Right renal cortex interstitium (tissue), 3 donors: ENCODE data around the gene GRIK2. TPM values are rescaled to one million over a fixed set of nuclear protein-coding genes. Genes with fewer than 3 reads are reported as not detected.

Experiments
- DNase-seq, 3 donors: peaks; one replicate each; pipeline ENCODE4 v3.0.0-alpha.2; 2013; ENCODE audit warnings: low read depth in 3 of 3, low spot score in 2 of 3
- polyA plus RNA-seq, 3 donors: library from polyadenylated mRNA; unstranded; fragments of 120-200 nt; gene quantifications; one replicate each; pipeline ENCODE4 v1.2.1, GENCODE V29; 2013; ENCODE audit not compliant: insufficient read length in 3 of 3

GRIK2 gene
- polyA plus RNA-seq, 3 donors = 12.6 to 17.3 (median 13.7) TPM

DNA sequence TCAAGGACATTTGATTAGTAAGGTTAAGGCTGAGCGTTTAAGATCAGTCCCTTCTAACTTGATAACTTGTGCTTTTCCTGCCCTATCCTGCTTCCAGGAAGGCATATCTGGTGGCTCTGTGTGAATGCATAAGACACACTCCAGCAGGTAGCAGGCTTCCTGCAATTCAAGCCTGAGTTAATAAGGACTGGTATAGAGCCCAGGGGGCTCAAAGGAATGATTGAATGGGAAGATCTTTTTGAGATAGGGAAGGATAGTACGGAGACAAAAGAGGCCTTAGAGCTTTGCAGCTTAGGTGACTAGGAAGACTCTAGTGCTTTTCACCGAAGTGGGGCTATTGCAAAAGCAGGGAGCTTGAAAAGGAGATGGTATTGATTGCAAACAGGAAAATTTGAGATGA lies 307.1 kb downstream of the GRIK2 start:
- DNase-seq = no peak

DNA sequence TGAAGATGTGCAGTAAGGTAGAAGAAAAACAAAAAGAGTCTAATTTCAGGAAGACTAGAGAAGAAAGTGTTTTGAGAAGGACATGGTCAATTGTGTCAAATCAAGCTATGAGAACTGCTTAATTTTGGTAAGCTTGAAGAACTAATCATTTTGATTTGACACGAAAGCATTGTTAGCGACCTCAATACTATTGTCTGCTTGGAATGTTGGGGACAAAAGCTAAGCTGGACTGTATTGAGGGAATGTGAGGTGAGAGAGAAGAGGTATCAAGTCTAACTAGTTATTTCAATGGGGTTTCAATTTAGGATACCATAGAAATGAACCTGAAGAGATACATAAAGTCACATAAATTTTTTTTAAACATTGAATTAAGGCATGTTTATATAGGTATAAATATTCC lies 309.8 kb downstream of the GRIK2 start:
- DNase-seq = no peak

DNA sequence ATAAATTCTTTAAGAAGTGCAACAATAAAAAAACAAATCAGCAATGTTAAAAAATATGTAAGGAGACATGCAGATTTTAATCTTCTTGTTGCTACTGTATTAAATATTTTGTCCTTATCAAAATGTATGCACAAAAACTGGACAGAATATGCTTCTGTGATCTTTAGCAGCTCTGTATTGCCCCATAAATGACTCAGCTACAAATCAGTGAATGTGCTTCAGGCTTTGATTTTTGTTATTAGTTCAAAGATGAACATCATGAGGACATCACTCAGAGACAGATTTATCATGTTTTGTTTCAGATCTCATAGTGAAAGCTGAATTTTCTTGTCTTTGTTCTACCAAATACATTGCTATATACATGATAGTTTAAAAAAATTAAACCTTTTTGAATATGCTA lies 312.4 kb downstream of the GRIK2 start:
- no peak for DNase-seq

DNA sequence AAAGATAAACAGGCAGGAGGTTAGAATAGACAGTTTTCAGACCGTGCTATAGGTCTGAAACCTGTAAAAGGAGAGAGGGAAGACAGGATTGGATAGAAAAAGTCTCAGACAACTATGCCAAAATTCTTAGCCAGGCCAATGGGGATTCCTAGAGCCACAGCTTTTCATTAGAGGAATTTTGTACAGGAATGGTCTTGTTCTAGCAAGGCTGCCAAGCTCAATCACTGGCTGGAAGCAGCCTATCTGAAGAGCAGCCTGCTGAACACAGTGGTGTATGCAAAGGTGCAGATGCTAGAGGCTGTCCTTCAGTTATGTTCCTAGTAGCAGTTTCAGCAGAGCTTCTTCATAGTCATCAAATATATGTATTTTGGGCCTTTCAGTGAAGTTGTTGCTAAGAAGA lies 313.1 kb downstream of the GRIK2 start:
- DNase-seq = no peak

DNA sequence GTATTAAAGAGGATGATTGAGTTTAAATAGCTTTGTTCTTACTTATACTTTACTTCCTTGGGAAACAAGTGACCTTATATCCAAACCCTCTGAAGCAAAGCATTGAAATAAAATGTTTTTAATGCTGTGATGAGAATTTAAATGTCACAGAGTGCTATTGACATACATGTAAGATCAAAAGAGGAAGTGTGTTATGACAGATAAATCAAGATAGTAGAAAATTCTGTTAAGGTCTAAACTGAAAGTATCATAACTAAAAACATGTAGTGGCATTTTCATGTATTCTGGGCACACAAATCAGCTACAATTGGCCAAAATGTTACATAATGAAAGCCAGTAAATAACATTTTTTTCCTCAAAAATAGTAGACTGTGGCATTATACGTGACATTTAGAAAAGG lies 318.0 kb downstream of the GRIK2 start:
- DNase-seq = no peak

DNA sequence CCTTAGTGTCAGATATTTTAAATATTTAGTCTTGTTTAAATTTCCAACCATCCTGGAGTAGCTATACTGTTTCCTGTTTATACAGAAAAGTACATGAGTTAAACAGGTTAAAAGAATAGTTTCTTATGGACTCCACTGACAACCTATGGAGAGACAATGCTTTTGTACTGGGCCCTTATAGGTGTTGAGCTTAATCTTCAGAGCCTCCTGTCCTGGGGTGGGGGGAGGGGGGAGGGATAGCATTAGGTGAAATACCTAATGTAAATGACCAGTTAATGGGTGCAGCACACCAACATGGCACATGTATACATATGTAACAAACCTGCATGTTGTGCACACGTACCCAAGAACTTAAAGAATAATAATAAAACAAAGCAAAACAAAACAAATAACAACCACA lies 322.9 kb downstream of the GRIK2 start:
- no peak for DNase-seq

DNA sequence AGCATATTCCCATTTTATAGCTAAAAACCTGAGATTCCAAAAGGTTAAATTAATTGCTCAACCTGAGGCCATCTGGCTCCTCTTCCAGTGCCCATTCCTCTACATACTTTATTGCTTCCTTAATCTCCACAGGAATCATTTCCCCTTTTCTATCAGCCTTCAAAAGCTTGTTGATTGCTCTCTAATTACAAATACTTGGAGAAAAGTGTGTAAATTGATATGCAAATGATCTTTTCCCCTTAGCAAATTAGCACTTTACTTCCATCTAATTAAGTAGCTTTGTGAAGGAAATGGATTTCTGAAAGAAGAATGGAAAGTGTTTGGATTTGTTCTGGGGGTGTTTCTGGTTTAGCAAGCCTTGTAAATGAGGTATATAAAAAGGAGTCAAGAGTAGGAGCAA lies 323.3 kb downstream of the GRIK2 start:
- no peak for DNase-seq

DNA sequence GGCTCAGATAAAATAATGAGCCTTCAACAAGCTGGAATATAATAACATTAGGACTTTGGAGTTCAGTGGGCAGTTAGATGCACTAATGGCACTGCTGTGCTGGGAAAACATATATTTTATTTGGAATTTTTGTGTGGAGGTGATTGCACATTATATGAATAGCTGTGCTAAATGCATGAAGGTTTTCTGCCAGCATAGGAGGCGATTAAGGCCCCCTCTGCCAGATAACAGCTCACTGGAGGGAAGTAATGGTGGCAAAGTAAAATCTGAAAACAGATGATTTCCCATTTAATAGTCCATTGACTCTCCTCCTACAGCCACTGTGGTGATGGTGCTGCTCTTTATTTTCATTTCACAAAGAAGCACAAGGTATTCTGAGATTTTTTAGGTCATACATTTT lies 326.0 kb downstream of the GRIK2 start:
- DNase-seq = no peak

DNA sequence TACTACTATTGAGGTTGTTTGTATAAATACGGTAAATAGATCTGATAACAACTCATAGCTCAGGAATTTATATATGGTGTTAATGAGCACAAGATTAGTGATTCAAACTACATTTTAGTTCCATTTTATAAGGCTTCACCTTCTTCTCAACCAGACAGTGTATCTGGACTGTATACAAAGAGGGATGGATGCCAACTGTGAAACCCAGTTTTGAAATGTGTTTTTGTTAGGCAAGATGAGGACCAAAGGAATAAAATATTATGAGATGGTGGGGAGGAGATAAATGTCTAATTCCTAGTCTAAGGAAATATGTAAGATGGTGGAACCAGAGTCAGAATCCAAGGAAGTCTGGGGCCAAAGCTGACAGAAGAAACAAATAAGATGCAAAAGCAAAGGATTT lies 329.0 kb downstream of the GRIK2 start:
- no peak for DNase-seq

DNA sequence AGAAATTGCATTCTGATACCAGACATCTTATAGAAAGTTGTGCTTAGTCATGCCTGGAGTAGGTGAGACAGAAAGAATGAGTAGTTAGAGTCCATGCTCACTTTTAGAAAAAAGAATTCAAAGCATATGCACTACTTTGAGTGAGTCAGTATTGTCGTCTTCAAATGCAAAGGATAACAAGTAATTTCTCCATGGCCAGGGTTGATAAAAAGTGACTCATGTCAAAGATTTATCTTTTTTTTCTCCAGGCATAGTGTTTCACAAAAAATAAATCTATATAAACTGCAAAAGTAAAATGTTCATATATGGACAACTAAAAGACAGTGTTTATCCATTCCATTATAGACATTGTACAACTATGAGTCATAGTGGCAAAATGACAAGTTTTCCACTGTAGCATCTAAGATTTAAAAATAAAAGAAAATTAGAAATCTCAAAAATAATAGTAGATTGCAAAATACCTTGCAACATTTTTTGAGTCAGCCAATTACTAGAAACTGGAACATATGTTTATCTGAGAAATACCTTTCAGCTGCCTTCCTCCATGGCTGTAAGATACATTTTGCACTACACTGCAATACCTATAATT lies 329.6 kb downstream of the GRIK2 start:
- no peak for DNase-seq

DNA sequence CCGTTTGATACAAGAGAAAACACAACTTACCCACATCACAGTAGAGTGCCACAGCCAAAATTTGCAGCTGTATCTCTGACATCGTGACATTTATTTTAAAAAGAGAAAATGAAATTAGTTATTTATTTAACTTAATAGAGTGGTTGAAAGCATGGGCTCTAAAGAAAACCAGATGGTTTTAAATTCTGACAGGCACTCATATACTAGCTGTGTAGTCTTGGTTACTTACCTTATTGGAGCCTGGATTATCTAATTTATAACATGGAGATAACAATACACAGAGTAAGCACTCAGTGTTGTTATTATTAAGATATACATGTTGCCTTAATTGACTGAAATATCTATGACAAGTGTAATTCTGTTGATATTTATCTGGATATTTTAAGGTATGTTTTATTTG lies 334.9 kb downstream of the GRIK2 start:
- no peak for DNase-seq

DNA sequence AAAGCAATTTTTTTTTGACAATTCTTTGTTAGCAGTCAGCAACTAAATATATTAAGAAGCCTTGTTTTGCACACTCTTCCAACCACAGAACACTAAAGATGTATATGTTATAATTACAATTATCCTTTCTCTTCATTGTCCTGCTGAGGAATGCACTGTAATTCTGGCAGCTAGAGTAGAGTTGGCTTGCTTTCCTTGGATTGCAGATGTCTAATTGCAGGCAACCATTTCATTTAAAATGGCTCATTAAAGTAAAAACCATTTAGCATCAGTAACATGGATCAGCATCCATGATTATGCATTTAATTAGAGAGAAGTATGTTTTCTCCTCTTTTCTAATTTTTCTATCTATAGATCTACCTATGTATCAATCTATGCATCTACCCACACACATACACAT lies 335.4 kb downstream of the GRIK2 start:
- DNase-seq = no peak

DNA sequence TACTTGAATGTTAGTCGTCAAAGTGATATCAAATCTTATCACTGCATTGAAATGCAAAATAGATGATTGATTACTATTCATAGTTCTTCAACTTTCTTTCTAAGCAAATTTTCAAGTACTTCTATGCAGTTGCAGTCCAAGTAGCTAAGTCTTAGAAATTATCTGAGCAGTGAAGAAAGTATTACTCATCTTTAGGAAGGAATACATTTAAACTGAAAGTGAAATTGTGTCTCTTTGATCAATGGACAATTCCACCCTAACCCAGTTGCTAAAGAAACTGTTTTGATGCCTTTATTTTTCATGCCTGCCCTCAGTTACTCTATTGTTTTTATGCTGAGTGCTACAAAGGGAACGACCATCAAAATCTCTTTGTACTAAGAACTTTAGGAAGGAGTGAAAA lies 337.4 kb downstream of the GRIK2 start:
- DNase-seq = no peak

DNA sequence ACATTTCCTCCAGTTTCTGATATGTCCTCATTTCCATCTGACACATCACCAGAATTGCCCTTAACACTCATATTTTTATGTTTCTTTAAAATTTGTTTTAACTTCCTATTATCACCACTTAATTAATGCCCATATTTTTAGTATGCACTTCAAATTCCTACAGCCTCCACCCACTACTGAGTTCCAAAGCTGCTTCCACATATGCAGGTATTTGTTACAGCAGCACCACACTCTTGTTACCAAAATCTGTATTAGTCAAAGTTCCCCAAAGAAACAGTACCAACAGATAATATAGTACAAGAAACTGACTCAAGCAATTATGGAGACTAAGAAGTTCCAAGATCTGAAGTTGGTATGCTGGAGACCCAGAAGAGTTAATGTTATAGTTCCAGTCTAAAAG lies 340.4 kb downstream of the GRIK2 start:
- DNase-seq = no peak

DNA sequence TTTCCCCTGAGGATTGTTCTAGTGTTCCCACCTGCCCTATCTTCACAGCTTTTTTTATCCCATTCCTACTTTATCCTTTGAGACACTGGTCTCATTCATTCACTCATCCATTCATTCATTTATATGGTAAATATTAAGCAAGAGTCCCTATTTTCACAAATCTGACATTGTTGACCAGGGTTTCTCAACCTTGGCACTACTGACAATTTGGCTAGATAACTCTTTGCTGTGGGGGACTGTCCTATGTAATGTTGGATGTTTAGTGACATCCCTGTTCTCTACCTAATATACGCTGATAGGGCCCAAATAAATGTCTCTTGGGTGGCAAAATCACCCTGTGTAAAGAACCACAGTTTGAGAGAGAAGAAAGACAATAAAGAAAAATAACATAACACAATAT lies 345.0 kb downstream of the GRIK2 start:
- no peak for DNase-seq

DNA sequence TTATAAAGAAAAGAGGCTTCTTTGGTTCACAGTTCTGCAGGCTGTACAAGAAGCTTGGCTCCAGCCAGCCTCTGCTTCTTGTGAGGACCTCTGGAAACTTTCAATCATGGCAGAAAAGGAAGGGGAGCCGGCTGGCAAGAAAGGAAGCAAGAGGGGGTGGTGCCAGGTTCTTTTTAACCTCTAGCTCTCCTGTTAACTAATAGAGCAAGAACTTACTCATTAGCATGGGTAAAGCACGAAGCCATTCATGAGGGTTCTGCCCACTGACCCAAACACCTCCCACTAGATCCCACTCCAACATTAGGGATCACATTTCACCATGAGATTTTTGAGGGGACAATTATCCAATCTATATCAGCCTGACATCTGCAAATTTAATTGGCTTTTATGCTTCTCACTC lies 347.1 kb downstream of the GRIK2 start:
- no peak for DNase-seq

DNA sequence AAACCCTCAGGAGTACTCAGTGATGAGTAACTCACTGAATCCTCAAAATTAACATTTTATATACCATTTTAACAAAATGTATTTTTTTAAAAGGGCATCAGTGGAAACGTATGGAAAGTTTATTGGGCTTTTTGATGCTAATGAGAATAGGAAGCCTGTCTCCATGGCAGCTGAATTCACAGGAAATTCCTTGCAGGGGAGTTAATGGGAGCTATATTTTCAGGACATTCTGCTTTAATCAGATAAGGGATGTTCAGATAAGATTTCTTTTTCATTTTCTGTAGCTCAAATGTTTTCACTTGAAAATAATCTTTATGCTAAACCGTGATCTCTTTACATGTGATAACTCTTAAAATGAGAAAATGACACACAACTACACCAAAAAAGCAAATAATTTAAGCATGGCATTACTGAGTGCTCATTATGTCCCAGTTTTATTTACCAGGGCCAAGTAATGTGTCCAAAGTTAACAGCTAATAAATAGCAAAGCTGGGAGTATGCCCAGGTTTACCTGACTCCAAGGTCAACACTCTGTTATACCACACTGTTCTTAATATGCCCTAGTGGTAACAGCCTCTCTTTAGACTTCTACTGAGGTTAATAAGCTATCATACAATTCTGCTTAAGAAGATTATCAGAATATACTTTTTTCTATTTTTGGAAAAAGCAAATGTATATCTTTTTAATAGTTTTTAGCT lies 348.1 kb downstream of the GRIK2 start:
- no peak for DNase-seq

DNA sequence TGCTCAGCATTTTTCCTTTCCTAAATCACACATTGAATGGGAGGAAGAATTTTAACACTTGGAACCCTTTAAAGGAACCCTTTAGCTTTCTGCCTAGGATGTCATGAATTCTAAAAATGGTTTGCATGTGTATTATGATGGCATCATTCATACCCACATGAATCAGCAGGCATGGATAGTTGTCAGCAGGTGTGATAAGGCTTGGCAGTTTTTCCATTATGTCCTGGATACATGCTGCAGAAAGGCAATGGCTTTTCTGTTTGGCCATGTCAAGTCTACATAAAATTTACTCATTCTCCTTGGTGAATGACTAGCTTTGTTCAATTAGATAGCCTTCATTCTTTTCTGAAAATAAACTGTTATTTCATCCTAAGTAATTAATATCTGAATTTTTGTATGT lies 353.7 kb downstream of the GRIK2 start:
- DNase-seq = no peak

DNA sequence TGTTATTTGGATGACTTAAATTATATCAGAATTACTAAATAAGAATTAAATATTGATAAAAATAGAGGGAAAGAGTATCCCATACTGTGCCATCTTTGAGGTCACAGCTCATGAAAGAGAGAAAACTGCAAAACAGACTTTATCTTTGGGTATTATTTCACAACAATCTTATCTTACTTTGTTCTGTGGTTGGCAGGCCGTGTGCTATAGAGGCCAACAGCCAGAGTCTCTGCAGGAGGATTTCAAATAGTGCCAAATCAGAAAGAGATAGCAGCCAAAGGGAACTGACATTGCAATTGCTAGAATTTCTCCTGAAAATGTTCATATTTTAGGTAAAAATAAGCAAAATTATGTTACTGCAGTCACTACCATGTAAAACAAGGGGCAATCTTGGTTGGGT lies 354.2 kb downstream of the GRIK2 start:
- DNase-seq = no peak

DNA sequence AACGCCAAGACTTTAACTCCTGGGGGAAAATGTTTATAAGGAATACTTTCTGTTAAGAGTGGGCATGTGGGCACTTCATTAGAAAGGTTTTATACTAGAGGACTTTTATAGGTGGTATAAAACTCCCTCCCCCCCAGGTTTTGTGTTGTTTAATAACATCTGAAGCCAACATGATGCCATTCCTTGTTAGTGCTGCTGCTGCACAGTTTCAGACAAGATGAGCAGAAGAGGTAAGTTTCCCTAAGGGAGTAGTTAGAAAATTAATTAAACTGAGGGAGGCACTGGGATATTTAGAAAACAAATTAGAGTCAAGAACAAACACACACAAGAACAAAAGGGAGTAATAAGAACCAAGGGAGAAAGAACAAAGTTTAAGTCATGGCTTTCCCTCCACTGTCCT lies 362.4 kb downstream of the GRIK2 start:
- DNase-seq = no peak

DNA sequence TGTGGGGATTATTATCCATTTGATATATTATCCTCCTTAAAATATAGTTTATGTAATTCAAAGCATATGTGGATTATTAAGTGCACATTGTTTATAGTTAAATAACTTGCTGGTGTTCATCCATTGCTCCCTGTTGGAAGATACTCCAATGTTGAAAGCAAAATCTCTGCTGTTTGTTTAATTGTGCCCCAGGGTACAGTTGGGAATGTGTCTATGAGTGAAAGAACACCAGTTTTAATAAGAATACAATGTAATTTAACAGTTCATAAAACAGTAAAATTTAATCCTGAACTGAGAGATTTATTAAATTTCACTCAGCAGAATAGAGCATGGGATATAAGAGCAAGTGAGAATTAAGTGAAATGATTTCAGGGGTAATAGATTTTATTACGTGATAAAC lies 364.9 kb downstream of the GRIK2 start:
- DNase-seq = no peak

DNA sequence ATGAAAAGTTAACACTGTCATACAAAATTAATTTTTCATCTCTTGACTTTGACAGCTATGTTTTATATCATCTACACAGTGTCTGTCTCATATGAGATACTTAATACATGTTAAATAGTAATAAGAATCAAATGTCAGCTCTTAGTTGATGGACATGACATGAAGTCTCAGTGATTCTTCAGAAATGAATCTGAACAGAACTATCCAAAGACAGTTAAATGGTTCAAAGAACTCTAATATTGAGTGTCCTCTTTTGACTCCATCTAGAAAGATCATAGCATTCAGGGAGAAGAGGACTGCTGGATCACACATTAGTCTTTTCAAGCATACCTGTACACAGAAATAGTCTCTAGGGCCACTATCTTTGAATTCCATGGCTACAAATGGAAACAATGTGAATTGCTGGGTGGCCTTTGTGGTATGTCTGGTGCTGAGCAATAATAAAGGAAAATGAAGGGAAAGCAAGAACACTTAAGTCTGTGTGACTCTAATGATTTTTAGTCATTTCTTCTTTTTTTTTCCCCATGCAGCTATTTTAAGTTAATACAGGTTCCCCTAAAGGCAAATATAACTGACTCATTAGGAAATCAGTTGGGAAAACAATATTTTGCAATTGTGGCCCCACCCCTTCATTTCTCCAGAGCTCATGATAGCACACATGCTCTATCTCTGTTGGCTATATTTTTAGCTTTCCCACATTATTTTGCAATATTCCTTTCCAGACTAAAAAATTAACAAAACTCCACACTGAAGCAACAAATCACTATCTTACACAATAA lies 367.5 kb downstream of the GRIK2 start:
- no peak for DNase-seq
